HFFc6 (cell line): ENCODE data around the gene ACER3. TPM values are rescaled to one million over a fixed set of nuclear protein-coding genes. Genes with fewer than 3 reads are reported as not detected.

ENCODE experiments used
- DNase-seq: peaks from one replicate; pipeline ENCODE4 v3.0.0-alpha.2; 2018
- H3K27ac Mint-ChIP-seq: 2 replicates; pipeline ENCODE4 v1.8.0; 2020; ENCODE audit warnings: mild to moderate bottlenecking, mixed read lengths
- H3K27me3 Mint-ChIP-seq: 2 replicates; pipeline ENCODE4 v1.8.0; 2021; ENCODE audit warnings: mild to moderate bottlenecking, moderate library complexity, mixed read lengths; ENCODE audit not compliant: insufficient read depth
- H3K36me3 Mint-ChIP-seq: 2 replicates; pipeline ENCODE4 v1.8.0; 2021; ENCODE audit warnings: low read depth, mixed read lengths
- H3K4me1 Mint-ChIP-seq: 2 replicates; pipeline ENCODE4 v1.8.0; 2020; ENCODE audit warnings: low read depth, mixed read lengths
- H3K4me3 Mint-ChIP-seq: 2 replicates; pipeline ENCODE4 v1.8.0; 2020; ENCODE audit warnings: mild to moderate bottlenecking, moderate library complexity, mixed read lengths
- H3K9me3 Mint-ChIP-seq: 2 replicates; pipeline ENCODE4 v1.8.0; 2020; ENCODE audit warnings: mild to moderate bottlenecking, mixed read lengths
- CTCF ChIP-seq: fragments of 200-600 bp; sonication (generic); IDR thresholded peaks from 2 replicates; pipeline ENCODE4 v1.5.0; 2021; ENCODE audit warnings: antibody characterized with exemption, mild to moderate bottlenecking
- total RNA-seq, 6 experiments: library from RNA; stranded (reverse); fragmentation: NEBNext Ultra II Directional; extraction: Animal tissue kit (Norgen Biotek cat#: 25700); gene quantifications; 2 replicates in 1 of 6; 3 replicates in 5 of 6; pipeline ENCODE4 v1.2.3, GENCODE V29; 2021

The ACER3 gene
- total RNA-seq, 6 experiments from 2014 or later, result 13.9 to 18.2 (median 15.3) TPM

- no peak overlapping the region for H3K4me3 Mint-ChIP-seq
- DNase-seq, result no peak
- no peak for TF ChIP-seq CTCF
- peaks cover 9% of the 10 kb centered on the region; the same call in 1 of the 2 replicates for H3K4me1 Mint-ChIP-seq
- H3K27ac Mint-ChIP-seq, result no peak overlapping the region
- no peaks in the 10 kb centered on the region for H3K36me3 Mint-ChIP-seq
- H3K9me3 Mint-ChIP-seq, result no peaks in the 10 kb centered on the region
- peaks cover 14% of the 10 kb centered on the region for H3K27me3 Mint-ChIP-seq
These were observed 174.3 kb downstream of the ACER3 start for GRCh38 chr11:77035039-77035438.

GRCh38 chr11:77035580-77035979, 174.9 kb downstream of the ACER3 start:
- Mint-ChIP-seq H3K36me3 (no peaks in the 10 kb centered on the region), H3K27me3 (peaks cover 11% of the 10 kb centered on the region), H3K4me3 (no peak overlapping the region), H3K27ac (no peak overlapping the region), H3K4me1 (peaks cover 9% of the 10 kb centered on the region; the same call in 1 of the 2 replicates), H3K9me3 (no peaks in the 10 kb centered on the region)
- no peak for DNase-seq
- no peak for TF ChIP-seq CTCF

- Mint-ChIP-seq H3K36me3 (no peaks in the 10 kb centered on the region), H3K9me3 (no peaks in the 10 kb centered on the region), H3K27me3 (peaks cover 11% of the 10 kb centered on the region), H3K4me1 (peaks cover 9% of the 10 kb centered on the region; the same call in 1 of the 2 replicates), H3K4me3 (no peak overlapping the region), H3K27ac (no peak overlapping the region)
- TF ChIP-seq CTCF, result no peak
- no peak for DNase-seq
These were observed 175.7 kb downstream of the ACER3 start for GRCh38 chr11:77036398-77036797.

- Mint-ChIP-seq H3K4me3 (no peak overlapping the region), H3K27ac (no peak overlapping the region), H3K27me3 (peaks cover 11% of the 10 kb centered on the region), H3K9me3 (no peaks in the 10 kb centered on the region), H3K4me1 (peaks cover 9% of the 10 kb centered on the region; the same call in 1 of the 2 replicates), H3K36me3 (no peaks in the 10 kb centered on the region)
- DNase-seq, result no peak
- no peak for TF ChIP-seq CTCF
These were observed 176.3 kb downstream of the ACER3 start for GRCh38 chr11:77037057-77037456.

- Mint-ChIP-seq H3K4me3 (no peak overlapping the region), H3K27me3 (peaks cover 17% of the 10 kb centered on the region)
- no peak for DNase-seq
These were observed 177.5 kb downstream of the ACER3 start for GRCh38 chr11:77038029-77038824.

More at GRCh38 chr11:77038029-77038824, 177.5 kb downstream of the ACER3 start:
- Mint-ChIP-seq H3K27ac (no peak overlapping the region), H3K36me3 (no peaks in the 10 kb centered on the region), H3K4me1 (peaks cover 9% of the 10 kb centered on the region; the same call in 1 of the 2 replicates), H3K9me3 (no peaks in the 10 kb centered on the region)
- TF ChIP-seq CTCF, result no peak
